ENCODE measurements around the gene CENPB. TPM values are rescaled to one million over a fixed set of nuclear protein-coding genes. Genes with fewer than 3 reads are reported as not detected.

The CENPB gene
- total and polyA plus RNA-seq, 2 donors = 36.2 to 36.8 TPM

DNA sequence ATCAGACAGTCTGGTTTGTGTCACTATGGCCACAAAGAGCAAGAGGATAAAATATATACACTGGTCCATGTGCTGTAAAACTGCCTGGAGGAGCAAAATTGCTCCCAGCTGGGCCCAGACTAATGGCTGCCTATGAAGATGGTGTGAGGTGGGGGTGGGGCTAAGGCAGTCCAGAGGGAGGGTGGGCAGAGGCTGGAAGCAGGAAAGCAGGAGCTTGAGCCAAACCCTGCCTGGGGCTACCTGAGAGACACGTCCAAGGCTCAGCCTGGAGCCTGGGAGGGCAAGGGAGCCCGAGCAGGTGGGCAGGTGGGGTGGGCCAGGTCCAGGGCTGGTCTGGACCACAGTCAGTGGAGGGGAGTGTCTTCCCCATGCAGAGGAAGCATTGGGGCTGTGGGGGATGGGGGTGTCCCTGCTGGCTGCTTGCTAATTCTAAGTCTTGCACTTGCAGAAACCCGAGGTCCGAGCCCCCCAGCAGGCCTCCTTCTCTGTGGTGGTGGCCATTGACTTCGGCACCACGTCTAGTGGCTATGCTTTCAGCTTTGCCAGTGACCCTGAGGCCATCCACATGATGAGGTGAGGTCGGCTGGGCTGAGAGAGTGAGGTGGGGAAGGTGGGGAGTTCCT is 44.6 kb downstream of the CENPB start:
- WGBS = 93% methylated on average over 7 of the region's 7 CpGs
- Histone ChIP-seq H3K27me3 (ENCODE audit: control insufficient read depth in 2 of 2, insufficient read depth in 1 of 2, low read length in 1 of 2) (peaks cover 0 to 23% of the 10 kb centered on the region in 2 donors), H3K27ac (ENCODE audit: low read depth in 1 of 2, low read length in 1 of 2) (no peak overlapping the region), H3K36me3 (ENCODE audit: control insufficient read depth in 2 of 2, insufficient read depth in 2 of 2, low read length in 1 of 2) (no peaks in the 10 kb centered on the region), H3K4me1 (ENCODE audit: control insufficient read depth in 2 of 2, insufficient read depth in 2 of 2, low read length in 2 of 2) (peaks cover 0 to 3% of the 10 kb centered on the region in 2 donors), H3K9me3 (ENCODE audit: control insufficient read depth in 2 of 2, insufficient read depth in 1 of 2, low read length in 1 of 2) (peaks cover 0 to 2% of the 10 kb centered on the region in 2 donors), H3K4me3 (ENCODE audit: low read length in 2 of 2) (no peak overlapping the region)
- DNase-seq (ENCODE audit: low read depth in 6 of 9, low spot score in 9 of 9) = no peak

DNA sequence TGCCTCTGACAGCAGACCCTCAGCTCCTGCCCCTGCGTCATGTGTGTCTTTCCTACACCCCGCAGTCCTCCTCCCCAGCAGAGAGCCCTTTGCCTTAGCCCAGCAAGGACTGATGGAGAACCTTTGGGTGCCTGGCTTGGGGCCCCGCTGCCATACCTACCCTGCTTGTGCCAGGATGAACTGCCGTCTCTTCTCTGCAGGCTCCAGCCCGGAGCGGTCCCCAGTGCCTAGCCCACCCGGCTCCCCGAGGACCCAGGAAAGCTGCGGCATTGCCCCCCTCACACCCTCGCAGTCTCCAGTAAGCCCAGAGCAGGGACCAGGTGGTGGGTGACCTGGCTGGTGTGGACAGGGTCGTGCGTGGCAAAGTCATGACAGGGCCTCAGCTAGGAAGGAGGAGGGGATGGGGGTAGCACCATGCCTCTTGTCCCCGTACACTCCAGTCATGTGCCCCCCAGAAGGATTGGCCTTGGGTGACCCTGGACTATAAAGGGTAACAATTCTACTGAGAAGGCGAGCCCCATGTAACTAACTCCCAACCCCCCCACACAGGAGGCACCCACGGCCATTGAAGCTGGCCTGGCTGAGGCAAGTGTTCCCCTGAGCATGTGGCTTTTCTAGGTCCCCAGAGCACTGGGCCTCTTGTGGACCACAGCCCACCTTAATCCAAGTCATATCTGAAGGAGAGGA is 45.8 kb downstream of the CENPB start:
- H3K27me3 ChIP-seq (ENCODE audit: control insufficient read depth in 2 of 2, insufficient read depth in 1 of 2, low read length in 1 of 2) = peaks cover 0 to 16% of the 10 kb centered on the region in 2 donors
- WGBS = 97% methylated on average over 15 of the region's 15 CpGs
- no peaks in the 10 kb centered on the region for H3K36me3 ChIP-seq (ENCODE audit: control insufficient read depth in 2 of 2, insufficient read depth in 2 of 2, low read length in 1 of 2)
- H3K9me3 ChIP-seq (ENCODE audit: control insufficient read depth in 2 of 2, insufficient read depth in 1 of 2, low read length in 1 of 2) = peaks cover 0 to 2% of the 10 kb centered on the region in 2 donors
- DNase-seq (ENCODE audit: low read depth in 6 of 9, low spot score in 9 of 9) = no peak
- no peak overlapping the region for H3K27ac ChIP-seq (ENCODE audit: low read depth in 1 of 2, low read length in 1 of 2)
- peaks cover 0 to 3% of the 10 kb centered on the region in 2 donors for H3K4me1 ChIP-seq (ENCODE audit: control insufficient read depth in 2 of 2, insufficient read depth in 2 of 2, low read length in 2 of 2)
- H3K4me3 ChIP-seq (ENCODE audit: low read length in 2 of 2) = no peak overlapping the region

- DNase-seq (ENCODE audit: low read depth in 6 of 9, low spot score in 9 of 9) = no peak
- H3K4me3 ChIP-seq (ENCODE audit: low read length in 2 of 2) = no peak overlapping the region
- H3K27me3 ChIP-seq (ENCODE audit: control insufficient read depth in 2 of 2, insufficient read depth in 1 of 2, low read length in 1 of 2) = peaks cover 0 to 8% of the 10 kb centered on the region in 2 donors
- H3K36me3 ChIP-seq (ENCODE audit: control insufficient read depth in 2 of 2, insufficient read depth in 2 of 2, low read length in 1 of 2) = no peaks in the 10 kb centered on the region
- H3K4me1 ChIP-seq (ENCODE audit: control insufficient read depth in 2 of 2, insufficient read depth in 2 of 2, low read length in 2 of 2) = peaks cover 0 to 3% of the 10 kb centered on the region in 2 donors
- WGBS = 91% methylated on average over 7 of the region's 7 CpGs
- H3K9me3 ChIP-seq (ENCODE audit: control insufficient read depth in 2 of 2, insufficient read depth in 1 of 2, low read length in 1 of 2) = no peaks in the 10 kb centered on the region
- no peak overlapping the region for H3K27ac ChIP-seq (ENCODE audit: low read depth in 1 of 2, low read length in 1 of 2)
These were observed 46.6 kb downstream of the CENPB start for GRCh38 chr20:3739926-3740451.

- 91% methylated on average over 19 of the region's 19 CpGs for WGBS
- no peaks in the 10 kb centered on the region for H3K36me3 ChIP-seq (ENCODE audit: control insufficient read depth in 2 of 2, insufficient read depth in 2 of 2, low read length in 1 of 2)
- H3K27me3 ChIP-seq (ENCODE audit: control insufficient read depth in 2 of 2, insufficient read depth in 1 of 2, low read length in 1 of 2) = peaks cover under 1 to 2% of the 10 kb centered on the region in 2 donors
- no peaks in the 10 kb centered on the region for H3K4me1 ChIP-seq (ENCODE audit: control insufficient read depth in 2 of 2, insufficient read depth in 2 of 2, low read length in 2 of 2)
- no peak overlapping the region for H3K27ac ChIP-seq (ENCODE audit: low read depth in 1 of 2, low read length in 1 of 2)
- H3K4me3 ChIP-seq (ENCODE audit: low read length in 2 of 2) = no peak overlapping the region
- no peaks in the 10 kb centered on the region for H3K9me3 ChIP-seq (ENCODE audit: control insufficient read depth in 2 of 2, insufficient read depth in 1 of 2, low read length in 1 of 2)
- no peak for DNase-seq (ENCODE audit: low read depth in 6 of 9, low spot score in 9 of 9)
These were observed 47.2 kb downstream of the CENPB start for GRCh38 chr20:3739054-3739925.

DNA sequence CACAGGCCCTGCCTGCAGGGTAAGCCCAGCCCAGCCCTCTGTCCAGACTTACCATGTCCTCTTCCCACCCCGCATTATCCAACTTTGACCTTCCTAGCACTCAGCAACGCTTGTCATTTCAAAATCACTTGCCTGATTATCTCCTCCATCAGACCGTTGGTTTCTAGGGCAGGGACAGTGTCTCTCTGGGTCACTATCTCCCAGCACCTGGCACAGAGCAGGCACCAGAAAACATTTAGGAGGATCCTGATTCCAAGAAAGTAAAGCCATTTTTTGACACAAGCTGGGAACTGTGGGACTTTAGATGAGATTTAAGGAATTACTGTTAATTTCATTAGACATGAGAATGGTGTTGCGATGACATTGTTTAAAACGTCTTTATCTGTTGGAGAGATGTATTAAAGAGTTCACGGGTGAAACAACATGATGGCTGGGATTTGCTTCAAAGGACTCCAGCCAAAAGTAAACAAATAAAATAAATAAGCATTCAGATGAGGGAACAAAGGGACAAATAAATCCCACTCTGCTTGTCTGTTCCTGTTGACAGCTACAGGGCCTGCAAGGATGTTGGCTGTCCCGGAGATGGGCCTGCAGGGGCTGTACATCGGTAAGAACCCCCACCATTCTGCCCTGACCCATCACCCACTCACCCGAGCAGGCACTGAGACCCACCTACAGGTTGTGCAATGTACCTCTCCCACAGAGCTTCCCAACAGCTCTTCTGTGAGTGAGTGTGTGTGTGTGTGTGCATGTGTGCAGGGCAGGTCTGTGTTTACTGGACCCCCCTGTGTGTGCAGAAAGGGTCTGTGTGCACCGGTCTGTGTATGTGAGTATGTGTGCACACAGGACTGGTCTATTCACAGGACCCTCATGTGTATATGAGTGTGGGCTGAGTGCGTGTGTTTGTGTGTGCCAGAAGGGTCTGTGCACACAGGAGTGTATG is 48.2 kb downstream of the CENPB start:
- Histone ChIP-seq H3K4me3 (ENCODE audit: low read length in 2 of 2) (no peak overlapping the region), H3K4me1 (ENCODE audit: control insufficient read depth in 2 of 2, insufficient read depth in 2 of 2, low read length in 2 of 2) (no peaks in the 10 kb centered on the region), H3K9me3 (ENCODE audit: control insufficient read depth in 2 of 2, insufficient read depth in 1 of 2, low read length in 1 of 2) (no peaks in the 10 kb centered on the region), H3K27me3 (ENCODE audit: control insufficient read depth in 2 of 2, insufficient read depth in 1 of 2, low read length in 1 of 2) (peaks cover 5 to 6% of the 10 kb centered on the region in 2 donors), H3K27ac (ENCODE audit: low read depth in 1 of 2, low read length in 1 of 2) (no peak overlapping the region), H3K36me3 (ENCODE audit: control insufficient read depth in 2 of 2, insufficient read depth in 2 of 2, low read length in 1 of 2) (no peaks in the 10 kb centered on the region)
- no peak for DNase-seq (ENCODE audit: low read depth in 6 of 9, low spot score in 9 of 9)
- 92% methylated on average over 11 of the region's 11 CpGs for WGBS

DNA sequence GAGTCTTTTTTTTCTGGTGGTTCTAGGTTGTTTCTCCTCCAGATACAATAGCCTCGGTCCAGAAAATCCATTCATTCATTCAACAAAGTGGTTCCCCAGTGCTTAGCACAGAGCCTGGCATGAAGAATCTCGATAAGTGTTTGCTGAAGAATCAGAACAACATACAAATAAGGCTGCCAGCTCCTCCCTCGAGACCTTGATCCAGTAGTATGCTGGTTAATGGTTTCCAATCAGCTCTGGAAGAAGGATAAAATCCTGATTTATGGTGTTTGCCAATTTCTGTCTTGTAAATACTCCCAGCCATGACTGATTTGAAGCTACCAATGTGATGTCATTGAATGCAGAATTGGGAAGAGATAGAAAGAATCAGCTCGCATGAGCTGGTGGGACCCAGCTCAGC is 50.8 kb downstream of the CENPB start:
- peaks cover 0 to 10% of the 10 kb centered on the region in 2 donors for H3K4me1 ChIP-seq (ENCODE audit: control insufficient read depth in 2 of 2, insufficient read depth in 2 of 2, low read length in 2 of 2)
- H3K27me3 ChIP-seq (ENCODE audit: control insufficient read depth in 2 of 2, insufficient read depth in 1 of 2, low read length in 1 of 2) = peaks cover 20 to 31% of the 10 kb centered on the region in 2 donors
- DNase-seq (ENCODE audit: low read depth in 6 of 9, low spot score in 9 of 9) = no peak
- no peak overlapping the region for H3K4me3 ChIP-seq (ENCODE audit: low read length in 2 of 2)
- H3K9me3 ChIP-seq (ENCODE audit: control insufficient read depth in 2 of 2, insufficient read depth in 1 of 2, low read length in 1 of 2) = no peaks in the 10 kb centered on the region
- H3K27ac ChIP-seq (ENCODE audit: low read depth in 1 of 2, low read length in 1 of 2) = no peak overlapping the region
- no peaks in the 10 kb centered on the region for H3K36me3 ChIP-seq (ENCODE audit: control insufficient read depth in 2 of 2, insufficient read depth in 2 of 2, low read length in 1 of 2)
- WGBS = 94% methylated on average over 4 of the region's 4 CpGs

- no peak for DNase-seq (ENCODE audit: low read depth in 6 of 9, low spot score in 9 of 9)
- Histone ChIP-seq H3K27ac (ENCODE audit: low read depth in 1 of 2, low read length in 1 of 2) (no peak overlapping the region), H3K36me3 (ENCODE audit: control insufficient read depth in 2 of 2, insufficient read depth in 2 of 2, low read length in 1 of 2) (no peaks in the 10 kb centered on the region), H3K4me3 (ENCODE audit: low read length in 2 of 2) (no peak overlapping the region), H3K4me1 (ENCODE audit: control insufficient read depth in 2 of 2, insufficient read depth in 2 of 2, low read length in 2 of 2) (peaks cover 0 to 10% of the 10 kb centered on the region in 2 donors), H3K9me3 (ENCODE audit: control insufficient read depth in 2 of 2, insufficient read depth in 1 of 2, low read length in 1 of 2) (no peaks in the 10 kb centered on the region), H3K27me3 (ENCODE audit: control insufficient read depth in 2 of 2, insufficient read depth in 1 of 2, low read length in 1 of 2) (peaks cover 20 to 32% of the 10 kb centered on the region in 2 donors)
- 82% methylated on average over 12 of the region's 12 CpGs for WGBS
These were observed 52.3 kb downstream of the CENPB start for GRCh38 chr20:3734111-3734843.
